ENCODE data around the gene ATRIP.

DNA sequence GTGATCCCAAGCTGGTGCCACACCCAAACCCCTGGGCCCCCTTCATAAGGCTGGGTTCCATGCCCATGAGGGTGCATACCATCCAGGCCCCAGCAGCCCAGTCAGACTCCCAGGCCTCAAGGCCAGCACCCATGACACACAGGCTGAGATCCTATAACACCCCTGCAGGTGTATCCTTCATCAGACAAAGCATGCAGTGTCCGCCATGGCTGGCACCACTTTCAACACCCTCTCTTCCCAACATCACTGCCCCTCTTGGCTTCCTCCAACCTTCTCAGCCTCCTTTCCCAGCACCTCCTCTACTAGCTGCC lies 10.1 kb upstream of the ATRIP start:
- no peak for TF ChIP-seq POLR2A (IDR thresholded peaks at IDR 0.05; ENCODE audit: low read depth, low read length)
- TF ChIP-seq POLR2AphosphoS5 (IDR thresholded peaks at IDR 0.05; ENCODE audit: low read depth, low read length), result no peak
- TF ChIP-seq TAF1 (IDR thresholded peaks at IDR 0.05; ENCODE audit: low read depth, low read length), result no peak
- TF ChIP-seq SPI1 (IDR thresholded peaks at IDR 0.05; ENCODE audit: low read depth, low read length), result no peak
